Astrocyte (in vitro differentiated cells and primary cell): ENCODE data around the gene FBXO8.

Experiments
- EZH2 ChIP-seq: IDR thresholded peaks from 2 replicates; pipeline ENCODE4 v1.6.1; 2012; ENCODE audit warnings: mild to moderate bottlenecking, low read length, inconsistent platforms; ENCODE audit not compliant: insufficient read depth
- TF ChIP-seq, protein P1 (sequence below): IDR thresholded peaks from 2 replicates; pipeline ENCODE4 v1.5.1; 2011; ENCODE audit warnings: low read depth, mild to moderate bottlenecking, inconsistent platforms, low read length, moderate library complexity; ENCODE audit not compliant: insufficient read depth

DNA sequence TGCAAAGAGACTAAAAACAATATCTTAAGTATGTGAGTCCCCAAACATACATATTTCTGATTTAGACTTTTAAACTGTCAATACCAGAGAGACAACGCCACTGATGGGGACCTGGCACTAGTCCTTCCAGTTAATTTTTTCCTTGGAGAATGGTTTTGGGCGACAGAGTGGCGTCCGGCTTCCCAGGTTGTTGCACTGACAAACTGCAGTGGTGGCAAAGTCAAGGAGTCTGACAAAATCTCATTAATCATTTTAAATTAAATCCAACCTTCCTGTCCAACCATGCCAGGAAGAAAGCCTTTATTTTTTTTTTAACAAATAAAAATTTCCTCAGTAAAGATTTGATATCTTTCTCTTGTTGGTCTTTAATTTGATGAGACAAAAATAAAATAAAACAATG, 52.8 kb downstream of the FBXO8 start:
- TF ChIP-seq, protein P1, sequence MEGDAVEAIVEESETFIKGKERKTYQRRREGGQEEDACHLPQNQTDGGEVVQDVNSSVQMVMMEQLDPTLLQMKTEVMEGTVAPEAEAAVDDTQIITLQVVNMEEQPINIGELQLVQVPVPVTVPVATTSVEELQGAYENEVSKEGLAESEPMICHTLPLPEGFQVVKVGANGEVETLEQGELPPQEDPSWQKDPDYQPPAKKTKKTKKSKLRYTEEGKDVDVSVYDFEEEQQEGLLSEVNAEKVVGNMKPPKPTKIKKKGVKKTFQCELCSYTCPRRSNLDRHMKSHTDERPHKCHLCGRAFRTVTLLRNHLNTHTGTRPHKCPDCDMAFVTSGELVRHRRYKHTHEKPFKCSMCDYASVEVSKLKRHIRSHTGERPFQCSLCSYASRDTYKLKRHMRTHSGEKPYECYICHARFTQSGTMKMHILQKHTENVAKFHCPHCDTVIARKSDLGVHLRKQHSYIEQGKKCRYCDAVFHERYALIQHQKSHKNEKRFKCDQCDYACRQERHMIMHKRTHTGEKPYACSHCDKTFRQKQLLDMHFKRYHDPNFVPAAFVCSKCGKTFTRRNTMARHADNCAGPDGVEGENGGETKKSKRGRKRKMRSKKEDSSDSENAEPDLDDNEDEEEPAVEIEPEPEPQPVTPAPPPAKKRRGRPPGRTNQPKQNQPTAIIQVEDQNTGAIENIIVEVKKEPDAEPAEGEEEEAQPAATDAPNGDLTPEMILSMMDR, result no peak
- TF ChIP-seq EZH2, result no peak
